Spleen (tissue), 11 donors: ENCODE results near the gene SLC2A6. TPM values are rescaled to one million over a fixed set of nuclear protein-coding genes. Genes with fewer than 3 reads are reported as not detected.

Source experiments
- DNase-seq: peaks from one replicate; pipeline ENCODE4 v3.0.0-alpha.2; 2020
- H3K27ac ChIP-seq, 8 donors: fragments of 200-600 bp; sonication (generic) in 7 of 8; 1 replicate in 4 of 8; 2 replicates in 4 of 8; pipeline versions ENCODE4 v1.5.0 to v1.8.0; 2016 to 2021; ENCODE audit warnings: inconsistent platforms in 4 of 8, mild to moderate bottlenecking in 4 of 8, moderate library complexity in 1 of 8
- H3K27me3 ChIP-seq, 7 donors: fragments of 200-600 bp; sonication (generic) in 6 of 7; replicated peaks in 1 of 7; 1 replicate in 4 of 7; 2 replicates in 3 of 7; pipeline versions ENCODE4 v1.5.0 to v1.8.0; 2016 to 2021; ENCODE audit warnings: inconsistent platforms in 3 of 7, mild to moderate bottlenecking in 1 of 7
- H3K36me3 ChIP-seq, 6 donors: fragments of 200-600 bp; sonication (generic) in 5 of 6; 1 replicate in 4 of 6; 2 replicates in 2 of 6; pipeline versions ENCODE4 v1.5.0 to v1.8.0; 2016 to 2021; ENCODE audit warnings: inconsistent platforms in 2 of 6
- H3K4me1 ChIP-seq, 6 donors: fragments of 200-600 bp; sonication (generic) in 5 of 6; 1 replicate in 3 of 6; 2 replicates in 3 of 6; pipeline versions ENCODE4 v1.5.0 to v1.8.0; 2016 to 2021; ENCODE audit warnings: inconsistent platforms in 3 of 6
- H3K4me3 ChIP-seq, 8 donors: fragments of 200-600 bp; sonication (generic) in 7 of 8; 1 replicate in 4 of 8; 2 replicates in 4 of 8; pipeline versions ENCODE4 v1.5.0 to v1.8.0; 2016 to 2021; ENCODE audit warnings: inconsistent platforms in 4 of 8, mild to moderate bottlenecking in 4 of 8, moderate library complexity in 2 of 8
- H3K9me3 ChIP-seq, 8 donors: fragments of 200-600 bp; sonication (generic) in 7 of 8; 1 replicate in 4 of 8; 2 replicates in 4 of 8; pipeline versions ENCODE4 v1.5.0 to v1.8.0; 2016 to 2021; ENCODE audit warnings: inconsistent platforms in 4 of 8
- POLR2A ChIP-seq, 3 donors: fragments of 450-650 bp; IDR thresholded peaks; one replicate each; pipeline ENCODE4 v1.5.1; 2017; ENCODE audit warnings: antibody characterized with exemption in 3 of 3, mild to moderate bottlenecking in 1 of 3
- POLR2AphosphoS5 ChIP-seq, 3 donors: sonication (generic); formaldehyde crosslinking; IDR thresholded peaks; one replicate each; pipeline ENCODE4 v1.5.1; 2017; ENCODE audit warnings: antibody characterized with exemption in 3 of 3
- WGBS, 5 donors: extraction: QIAGEN DNeasy Blood & Tissue Kit in 3 of 5; methylation state at CpG; one replicate each; pipeline versions ENCODE4 v1.1.5 to v1.1.7; 2013 to 2018; 5-methylcytosine and 5-hydroxymethylcytosine counted together
- intact Hi-C: fragments of 100-400 bp; cut with DNase I; formaldehyde crosslinking; loops from one replicate; pipeline ENCODE4 v1.15.0; 2023; ENCODE audit warnings: low total_unique reads
- polyA plus RNA-seq, 3 donors: library from polyadenylated mRNA; stranded (reverse); fragments of 200-250 nt; gene quantifications; one replicate each; pipeline ENCODE4 v1.2.1, GENCODE V29; 2013
- total RNA-seq, 7 donors: library from RNA; depleted of rRNA in 3 of 7; stranded (reverse); fragments of >200 nt in 3 of 7; fragmentation: NEBNext Ultra II Directional in 4 of 7; extraction: Animal tissue kit (Norgen Biotek cat#: 25700) in 4 of 7; gene quantifications; one replicate each; pipeline versions ENCODE4 v1.1.0 to v1.2.1, GENCODE V29; 2016 to 2021
- TF ChIP-seq, protein P1 (sequence below), 11 experiments: fragments of 200-600 bp in 7 of 11; fragments of 450-650 bp in 4 of 11; sonication (generic) in 4 of 11; IDR thresholded peaks in 8 of 11; conservative IDR thresholded peaks in 3 of 11; 1 replicate in 7 of 11; 2 replicates in 4 of 11; pipeline versions ENCODE4 v1.4.0 to v1.8.0; 2016 to 2021; ENCODE audit warnings: antibody characterized with exemption in 11 of 11, inconsistent platforms in 4 of 11, mild to moderate bottlenecking in 1 of 11
- donor health status: healthy with polysubstance abuse.
- donor health status: DM: no; HTN: no; CAD: no; lungs with moderate emphysema.
- donor health status: DM: no; HTN: no; CAD: no.
- donor health status: Bipolar disorder and iron deficiency.
- donor health status: healthy.
- donor health status: DM: no; HTN: no; CAD: no.
- donor health status: DM: yes; HTN: yes; CAD: no.

SLC2A6 gene
- total and polyA plus RNA-seq, 10 donors: 15.4 to 35.0 (median 21.9) TPM

DNA sequence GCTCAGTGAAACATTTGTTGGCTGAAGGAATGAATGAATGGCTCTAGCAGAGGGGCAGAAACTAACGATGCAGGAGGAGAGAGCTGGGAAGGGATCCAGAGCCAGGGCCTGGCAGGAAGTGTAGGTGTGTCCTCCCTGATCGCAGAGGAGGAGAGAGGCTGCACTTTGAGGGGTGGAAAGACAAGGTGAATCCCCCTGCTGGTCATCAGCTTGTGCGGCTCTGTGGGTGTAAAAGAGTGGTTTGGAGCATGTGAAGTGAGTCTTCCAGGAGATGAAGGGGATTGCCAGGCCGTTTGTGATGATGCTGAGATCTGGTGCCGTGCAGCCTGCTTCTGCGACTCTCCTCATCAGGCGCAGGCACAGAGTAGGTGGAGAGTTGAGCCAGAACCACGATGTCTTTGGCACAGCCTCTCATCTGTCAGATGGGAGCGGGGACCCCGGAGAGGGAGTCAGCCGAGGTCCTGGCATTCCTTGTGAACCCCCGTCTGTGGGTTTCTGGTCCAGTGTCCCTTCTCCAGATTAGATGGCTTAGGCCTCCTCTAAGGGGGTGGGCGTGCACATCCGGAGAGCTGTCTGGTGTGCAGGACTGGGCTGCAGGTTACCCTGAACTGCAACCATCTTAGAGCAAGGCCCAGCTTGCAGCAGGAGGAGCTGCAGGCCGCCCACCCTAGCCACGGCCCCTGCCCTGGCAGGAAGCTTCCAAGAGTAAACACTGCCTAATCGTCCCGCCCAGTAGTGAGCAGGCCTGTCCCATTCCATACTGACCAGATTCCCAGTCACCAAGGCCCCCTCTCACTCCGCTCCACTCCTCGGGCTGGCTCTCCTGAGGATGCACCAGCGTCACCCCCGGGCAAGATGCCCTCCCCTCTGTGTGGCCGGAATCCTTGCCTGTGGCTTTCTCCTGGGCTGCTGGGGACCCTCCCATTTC, 57.0 kb downstream of the SLC2A6 start, which contains the start of gene ADAMTS13:
Gene ADAMTS13 (plus strand): TSS at position 753 of the 928 bp plus-strand sequence. CDS start 77 bp downstream, at position 830.
- H3K9me3 ChIP-seq: no peaks in the 10 kb centered on the region
- TF ChIP-seq, protein P1, sequence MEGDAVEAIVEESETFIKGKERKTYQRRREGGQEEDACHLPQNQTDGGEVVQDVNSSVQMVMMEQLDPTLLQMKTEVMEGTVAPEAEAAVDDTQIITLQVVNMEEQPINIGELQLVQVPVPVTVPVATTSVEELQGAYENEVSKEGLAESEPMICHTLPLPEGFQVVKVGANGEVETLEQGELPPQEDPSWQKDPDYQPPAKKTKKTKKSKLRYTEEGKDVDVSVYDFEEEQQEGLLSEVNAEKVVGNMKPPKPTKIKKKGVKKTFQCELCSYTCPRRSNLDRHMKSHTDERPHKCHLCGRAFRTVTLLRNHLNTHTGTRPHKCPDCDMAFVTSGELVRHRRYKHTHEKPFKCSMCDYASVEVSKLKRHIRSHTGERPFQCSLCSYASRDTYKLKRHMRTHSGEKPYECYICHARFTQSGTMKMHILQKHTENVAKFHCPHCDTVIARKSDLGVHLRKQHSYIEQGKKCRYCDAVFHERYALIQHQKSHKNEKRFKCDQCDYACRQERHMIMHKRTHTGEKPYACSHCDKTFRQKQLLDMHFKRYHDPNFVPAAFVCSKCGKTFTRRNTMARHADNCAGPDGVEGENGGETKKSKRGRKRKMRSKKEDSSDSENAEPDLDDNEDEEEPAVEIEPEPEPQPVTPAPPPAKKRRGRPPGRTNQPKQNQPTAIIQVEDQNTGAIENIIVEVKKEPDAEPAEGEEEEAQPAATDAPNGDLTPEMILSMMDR (IDR thresholded peaks at IDR 0.05 in 8 of 11, conservative IDR thresholded peaks at IDR 0.05 in 3 of 11): no peak
- TF ChIP-seq POLR2AphosphoS5 (IDR thresholded peaks at IDR 0.05) (no peak), POLR2A (IDR thresholded peaks at IDR 0.05) (no peak)
- H3K4me1 ChIP-seq: peaks cover 1 to 42% (median 22%) of the 10 kb centered on the region in 6 donors
- DNase-seq: no peak
- no peaks in the 10 kb centered on the region for H3K36me3 ChIP-seq
- H3K4me3 ChIP-seq: no peak within 1 kb of the TSS
- H3K27me3 ChIP-seq: peaks cover 0 to 26% (median 6%) of the 10 kb centered on the region in 7 donors
- H3K27ac ChIP-seq: peak within 1 kb of the TSS in 4 of 8 donors; percentile 44 to 72 (median 47)
- intact Hi-C loops: no loop called here
- 61 to 79% (median 70%) methylated on average over 20 to 23 of the region's 23 CpGs for WGBS, 5 donors

Other genes starting within 250 kb of the SLC2A6 start
- gene ABO, start 203.9 kb downstream of the SLC2A6 start, total RNA-seq: 1 to 10 TPM; 1.1 to 5.8 (median 2.7) TPM
- under 1 TPM; 0.26 to 0.96 (median 0.64) TPM for gene ABO, start 203.9 kb downstream of the SLC2A6 start, polyA plus RNA-seq
- 10 to 100 TPM; 13.2 to 20.0 (median 17.0) TPM for gene SURF6, start 142.9 kb downstream of the SLC2A6 start, total RNA-seq
- gene SURF6, start 142.9 kb downstream of the SLC2A6 start, polyA plus RNA-seq: 10 to 100 TPM; 13.2 to 28.6 (median 17.4) TPM
- 10 to 100 TPM; 26.4 to 33.7 (median 30.0) TPM for gene MED22, start 131.0 kb downstream of the SLC2A6 start, total RNA-seq
- 10 to 100 TPM; 13.3 to 23.1 (median 18.8) TPM for gene MED22, start 131.0 kb downstream of the SLC2A6 start, polyA plus RNA-seq
- gene RPL7A, start 130.9 kb downstream of the SLC2A6 start, total RNA-seq: 1,000 to 10,000 TPM; 1,381 to 1,842 (median 1,641) TPM
- gene RPL7A, start 130.9 kb downstream of the SLC2A6 start, polyA plus RNA-seq: 1,000 to 10,000 TPM; 3,611 to 6,342 (median 5,850) TPM
- gene SURF1, start 122.6 kb downstream of the SLC2A6 start, total RNA-seq: 10 to 100 TPM; 31.4 to 37.7 (median 35.6) TPM
- 10 to 100 TPM; 72.0 to 75.6 (median 72.5) TPM for gene SURF1, start 122.6 kb downstream of the SLC2A6 start, polyA plus RNA-seq
- gene SURF2, start 122.5 kb downstream of the SLC2A6 start, total RNA-seq: 10 to 100 TPM in 5 of 7 donors, 1 to 10 TPM in 2; 6.5 to 19.9 (median 12.4) TPM
- gene SURF2, start 122.5 kb downstream of the SLC2A6 start, polyA plus RNA-seq: 10 to 100 TPM; 31.4 to 32.6 (median 31.5) TPM
- gene SURF4, start 103.0 kb downstream of the SLC2A6 start, total RNA-seq: 100 to 1,000 TPM in 3 of 7 donors, 10 to 100 TPM in 4; 82.6 to 115 (median 92.1) TPM
- 10 to 100 TPM; 21.9 to 50.7 (median 29.7) TPM for gene SURF4, start 103.0 kb downstream of the SLC2A6 start, polyA plus RNA-seq
- under 1 TPM in 5 of 7 donors, not detected in 2; 0.29 to 0.98 (median 0.44) TPM for gene STKLD1, start 102.7 kb downstream of the SLC2A6 start, total RNA-seq
- gene STKLD1, start 102.7 kb downstream of the SLC2A6 start, polyA plus RNA-seq: 1 to 10 TPM in 2 of 3 donors, under 1 TPM in 1; 0.96 to 1.5 (median 1.0) TPM
- gene REXO4, start 61.1 kb downstream of the SLC2A6 start, total RNA-seq: 10 to 100 TPM; 21.5 to 25.8 (median 22.8) TPM
- 10 to 100 TPM; 20.0 to 23.2 (median 20.1) TPM for gene REXO4, start 61.1 kb downstream of the SLC2A6 start, polyA plus RNA-seq
- gene ADAMTS13, start 56.7 kb downstream of the SLC2A6 start, total RNA-seq: 1 to 10 TPM; 1.1 to 3.9 (median 1.6) TPM
- 1 to 10 TPM; 3.4 to 4.8 (median 3.9) TPM for gene ADAMTS13, start 56.7 kb downstream of the SLC2A6 start, polyA plus RNA-seq
- gene CACFD1, start 19.1 kb downstream of the SLC2A6 start, total RNA-seq: 10 to 100 TPM in 5 of 7 donors, 1 to 10 TPM in 2; 10.0 to 14.2 (median 12.6) TPM
- 10 to 100 TPM in 1 of 3 donors, 1 to 10 TPM in 2; 4.7 to 12.7 (median 6.6) TPM for gene CACFD1, start 19.1 kb downstream of the SLC2A6 start, polyA plus RNA-seq
- not detected for gene MYMK, start 45.9 kb upstream of the SLC2A6 start, total RNA-seq
- not detected for gene MYMK, start 45.9 kb upstream of the SLC2A6 start, polyA plus RNA-seq
- 10 to 100 TPM in 1 of 7 donors, 1 to 10 TPM in 6; 1.6 to 10.1 (median 4.1) TPM for gene ADAMTSL2, start 55.6 kb upstream of the SLC2A6 start, total RNA-seq
- gene ADAMTSL2, start 55.6 kb upstream of the SLC2A6 start, polyA plus RNA-seq: 10 to 100 TPM in 1 of 3 donors, 1 to 10 TPM in 2; 3.0 to 11.7 (median 4.5) TPM
- gene FAM163B, start 130.3 kb upstream of the SLC2A6 start, total RNA-seq: 1 to 10 TPM in 1 of 7 donors, under 1 TPM in 1, not detected in 5; 0.52 to 1.0 TPM
- gene FAM163B, start 130.3 kb upstream of the SLC2A6 start, polyA plus RNA-seq: under 1 TPM in 1 of 3 donors, not detected in 2; 0.11 TPM
- 1 to 10 TPM in 1 of 7 donors, under 1 TPM in 4, not detected in 2; 0.27 to 1.2 (median 0.57) TPM for gene DBH, start 157.3 kb upstream of the SLC2A6 start, total RNA-seq
- under 1 TPM; 0.03 to 0.26 (median 0.16) TPM for gene DBH, start 157.3 kb upstream of the SLC2A6 start, polyA plus RNA-seq